Bronchial epithelial cell (primary cell): Measurements from ENCODE around the gene MLIP. TPM values are rescaled to one million over a fixed set of nuclear protein-coding genes. Genes with fewer than 3 reads are reported as not detected.

Experiments
- DNase-seq: peaks from one replicate; pipeline ENCODE4 v3.0.0-alpha.2; 2010; ENCODE audit warnings: low read depth
- FAIRE-seq: peaks from 2 replicates; lab custom pipeline; 2011; peaks lifted over from hg19 to GRCh38; lab: Jason Lieb, UNC
- H3K27me3 ChIP-seq: 2 replicates; pipeline ENCODE4 v1.5.1; 2011; ENCODE audit warnings: low read length; ENCODE audit not compliant: control insufficient read depth, insufficient read depth
- H3K36me3 ChIP-seq: 2 replicates; pipeline ENCODE4 v1.5.1; 2011; ENCODE audit warnings: low read length; ENCODE audit not compliant: control insufficient read depth, insufficient read depth
- H3K4me3 ChIP-seq: 2 replicates; pipeline ENCODE4 v1.5.1; 2011; ENCODE audit warnings: mild to moderate bottlenecking, low read depth, low read length, control low read depth
- total RNA-seq: library from RNA; depleted of rRNA; stranded (reverse); fragments of >200 nt; gene quantifications from 2 replicates; pipeline ENCODE4 v1.2.1, GENCODE V29; 2014
- TF ChIP-seq, protein P1 (sequence below): IDR thresholded peaks from 2 replicates; pipeline ENCODE4 v1.5.1; 2011; ENCODE audit warnings: mild to moderate bottlenecking, moderate library complexity, low read length, control low read depth, inconsistent platforms; ENCODE audit not compliant: insufficient read depth, severe bottlenecking

MLIP gene
- total RNA-seq, 1 donor from 2014 or later, result 0.53 TPM

DNA sequence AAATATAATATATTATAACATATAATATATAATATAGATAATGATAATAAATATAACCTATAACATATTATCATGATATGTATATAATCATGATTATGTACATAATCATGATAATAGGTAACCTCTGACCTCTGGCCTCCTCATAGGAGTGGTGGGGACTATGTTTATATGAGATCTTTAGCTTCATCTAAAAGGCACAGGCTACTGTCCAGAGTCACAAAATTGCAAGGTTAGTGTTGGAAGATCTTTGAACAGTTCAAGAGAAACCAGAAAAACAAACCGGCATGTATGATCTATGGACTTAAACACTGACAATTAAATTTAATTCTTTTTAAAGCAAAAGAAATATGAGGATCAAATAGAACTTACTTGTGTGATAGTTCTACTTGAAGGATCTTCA, 141.3 kb downstream of the MLIP start:
- no peak for FAIRE-seq
- TF ChIP-seq, protein P1, sequence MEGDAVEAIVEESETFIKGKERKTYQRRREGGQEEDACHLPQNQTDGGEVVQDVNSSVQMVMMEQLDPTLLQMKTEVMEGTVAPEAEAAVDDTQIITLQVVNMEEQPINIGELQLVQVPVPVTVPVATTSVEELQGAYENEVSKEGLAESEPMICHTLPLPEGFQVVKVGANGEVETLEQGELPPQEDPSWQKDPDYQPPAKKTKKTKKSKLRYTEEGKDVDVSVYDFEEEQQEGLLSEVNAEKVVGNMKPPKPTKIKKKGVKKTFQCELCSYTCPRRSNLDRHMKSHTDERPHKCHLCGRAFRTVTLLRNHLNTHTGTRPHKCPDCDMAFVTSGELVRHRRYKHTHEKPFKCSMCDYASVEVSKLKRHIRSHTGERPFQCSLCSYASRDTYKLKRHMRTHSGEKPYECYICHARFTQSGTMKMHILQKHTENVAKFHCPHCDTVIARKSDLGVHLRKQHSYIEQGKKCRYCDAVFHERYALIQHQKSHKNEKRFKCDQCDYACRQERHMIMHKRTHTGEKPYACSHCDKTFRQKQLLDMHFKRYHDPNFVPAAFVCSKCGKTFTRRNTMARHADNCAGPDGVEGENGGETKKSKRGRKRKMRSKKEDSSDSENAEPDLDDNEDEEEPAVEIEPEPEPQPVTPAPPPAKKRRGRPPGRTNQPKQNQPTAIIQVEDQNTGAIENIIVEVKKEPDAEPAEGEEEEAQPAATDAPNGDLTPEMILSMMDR, result no peak
- Histone ChIP-seq H3K36me3 (no peaks in the 10 kb centered on the region), H3K27me3 (no peaks in the 10 kb centered on the region), H3K4me3 (no peak overlapping the region)
- no peak for DNase-seq

DNA sequence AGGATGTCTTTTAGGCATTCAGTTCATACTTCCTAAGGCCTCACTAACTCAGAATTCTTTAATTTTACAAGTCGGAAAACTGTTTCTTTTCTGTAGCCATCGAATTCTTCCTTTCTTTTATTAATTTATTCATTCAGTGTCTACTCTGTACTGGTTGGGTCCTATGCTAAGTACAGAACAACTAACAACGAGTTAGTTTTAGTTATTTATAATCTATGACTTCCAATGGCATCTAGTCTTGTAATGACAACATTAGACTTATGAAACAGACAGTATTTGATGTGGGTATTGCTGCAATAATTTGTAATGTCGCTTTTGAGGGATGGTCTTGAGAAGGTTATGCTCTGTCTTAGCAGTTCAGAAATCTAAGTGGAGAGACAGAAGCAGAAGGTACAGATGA, 141.7 kb downstream of the MLIP start:
- Histone ChIP-seq H3K36me3 (no peaks in the 10 kb centered on the region), H3K4me3 (no peak overlapping the region), H3K27me3 (no peaks in the 10 kb centered on the region)
- DNase-seq (no peak), FAIRE-seq (no peak)
- TF ChIP-seq, protein P1, result no peak

DNA sequence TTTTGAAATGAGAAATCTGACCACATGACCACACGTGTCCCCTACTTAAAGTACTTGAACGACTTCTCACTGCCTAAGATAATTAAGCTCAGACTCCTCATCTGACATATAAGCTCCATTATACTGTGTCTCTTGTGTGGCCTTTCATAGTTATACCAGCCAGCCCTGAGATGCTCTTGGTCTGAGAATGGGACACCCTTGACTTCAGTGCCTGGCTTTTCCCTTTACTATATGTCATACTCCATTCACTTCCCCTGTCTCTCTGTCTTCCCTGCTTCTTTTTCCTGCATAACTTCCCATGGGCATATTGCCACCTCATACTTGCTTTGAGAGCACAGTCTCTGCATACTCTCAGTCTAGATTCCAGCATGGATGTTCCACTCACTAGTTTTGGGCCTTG, 143.6 kb downstream of the MLIP start:
- Histone ChIP-seq H3K4me3 (no peak overlapping the region), H3K36me3 (no peaks in the 10 kb centered on the region), H3K27me3 (no peaks in the 10 kb centered on the region)
- TF ChIP-seq, protein P1, result no peak
- FAIRE-seq, result no peak
- no peak for DNase-seq

DNA sequence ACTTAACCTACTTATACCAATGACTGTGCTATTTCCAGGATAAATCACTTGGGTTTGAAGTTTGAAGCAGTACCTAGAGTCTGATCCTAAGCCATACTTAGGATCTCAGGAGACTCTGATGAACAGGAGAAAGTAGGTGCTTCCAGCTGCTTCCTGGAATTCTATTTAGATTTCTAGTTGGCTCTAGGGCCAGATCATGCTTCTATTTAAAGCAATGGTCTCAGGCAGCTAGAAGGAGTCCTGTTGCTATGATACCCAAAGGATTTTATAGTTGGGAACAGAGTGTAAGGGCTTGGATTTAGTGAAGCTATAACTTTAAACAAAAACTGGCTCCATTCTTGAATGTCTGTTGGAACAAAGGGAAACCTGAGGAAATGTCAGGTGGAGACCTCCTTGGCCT, 144.6 kb downstream of the MLIP start:
- TF ChIP-seq, protein P1, result no peak
- Histone ChIP-seq H3K4me3 (no peak overlapping the region), H3K27me3 (no peaks in the 10 kb centered on the region), H3K36me3 (no peaks in the 10 kb centered on the region)
- FAIRE-seq (no peak), DNase-seq (peak; percentile 3)

DNA sequence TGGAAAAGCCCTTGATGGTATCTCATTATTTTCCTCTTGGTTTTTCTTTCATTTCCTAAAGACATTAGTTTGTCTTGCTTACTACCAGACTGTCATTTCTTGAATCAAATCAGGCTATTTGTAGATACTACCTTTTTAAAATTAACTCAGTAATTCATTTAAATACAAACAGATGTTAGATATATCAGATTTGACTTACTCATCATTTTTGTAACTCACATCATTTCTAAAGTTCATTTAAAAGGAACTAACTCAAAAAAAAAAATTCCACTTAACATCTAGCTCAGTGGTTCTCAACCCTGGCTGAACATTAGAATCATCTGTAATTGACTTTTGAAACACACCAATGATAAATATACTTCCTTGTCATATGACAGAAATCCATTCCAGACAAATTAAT, 148.8 kb downstream of the MLIP start:
- DNase-seq, result no peak
- Histone ChIP-seq H3K27me3 (no peaks in the 10 kb centered on the region), H3K4me3 (no peak overlapping the region), H3K36me3 (no peaks in the 10 kb centered on the region)
- TF ChIP-seq, protein P1, result no peak
- FAIRE-seq, result no peak

DNA sequence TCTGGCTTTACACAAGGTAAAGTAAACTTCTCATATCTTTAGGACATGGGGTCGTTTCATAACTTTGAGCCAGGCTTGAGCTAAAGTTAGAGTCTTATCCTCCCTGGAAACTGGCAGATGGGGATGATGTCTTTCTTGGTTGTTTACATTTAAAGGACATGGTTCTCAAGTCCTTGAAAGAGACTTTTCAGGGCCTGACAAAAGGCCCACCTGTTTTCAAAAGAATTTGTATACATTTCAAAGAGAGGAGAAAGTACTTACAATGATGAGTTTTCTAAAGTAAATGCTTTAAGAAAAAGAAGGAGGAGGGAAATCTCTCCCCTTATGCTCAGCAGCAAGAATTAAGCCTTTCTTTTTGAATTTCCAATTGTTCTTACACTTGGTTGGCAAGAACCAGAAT, 151.3 kb downstream of the MLIP start:
- H3K27me3 ChIP-seq, result no peaks in the 10 kb centered on the region
- H3K4me3 ChIP-seq, result no peak overlapping the region
- TF ChIP-seq, protein P1, result no peak
- no peaks in the 10 kb centered on the region for H3K36me3 ChIP-seq
- FAIRE-seq (no peak), DNase-seq (no peak)
